HepG2 (cell line): ENCODE measurements around the gene TRIM54. TPM values are rescaled to one million over a fixed set of nuclear protein-coding genes. Genes with fewer than 3 reads are reported as not detected.

Source experiments
- AGO2 ChIP-seq: fragments of 200-400 bp; formaldehyde crosslinking; optimal IDR thresholded peaks from 2 replicates; pipeline ENCODE3; 2017; ENCODE audit warnings: mild to moderate bottlenecking, low read depth, low read length, moderate library complexity
- ARHGAP35 ChIP-seq: sonication (generic); formaldehyde crosslinking; IDR thresholded peaks from 2 replicates; pipeline ENCODE4 v1.9.0; 2022; ENCODE audit warnings: mild to moderate bottlenecking, inconsistent platforms, moderate library complexity, missing genetic modification reagents, borderline replicate concordance
- ATF2 ChIP-seq: sonication (generic); formaldehyde crosslinking; IDR thresholded peaks from 2 replicates; pipeline ENCODE4 v1.4.0; 2020; ENCODE audit warnings: missing genetic modification reagents
- CREM ChIP-seq, 2 experiments: sonication (generic) in 1 of 2; formaldehyde crosslinking in 1 of 2; IDR thresholded peaks; 2 replicates each; pipeline versions ENCODE4 v1.4.0 to v1.6.1; 2016 to 2020; ENCODE audit warnings: antibody characterized with exemption in 1 of 2, mild to moderate bottlenecking in 1 of 2, missing genetic modification reagents in 1 of 2
- ERF ChIP-seq: IDR thresholded peaks from 2 replicates; pipeline ENCODE4 v1.6.1; 2018; ENCODE audit warnings: missing biosample characterization, missing genetic modification reagents
- ETV5 ChIP-seq: IDR thresholded peaks from 2 replicates; pipeline ENCODE4 v1.6.1; 2018; ENCODE audit warnings: missing biosample characterization, missing genetic modification reagents, inconsistent platforms, borderline replicate concordance
- HIVEP1 ChIP-seq: sonication (generic); formaldehyde crosslinking; IDR thresholded peaks from 2 replicates; pipeline ENCODE4 v1.4.0; 2020; ENCODE audit warnings: mild to moderate bottlenecking, missing genetic modification reagents
- ISL2 ChIP-seq: sonication (generic); formaldehyde crosslinking; IDR thresholded peaks from 2 replicates; pipeline ENCODE4 v1.5.0; 2020; ENCODE audit warnings: missing genetic modification reagents
- MAFF ChIP-seq: IDR thresholded peaks from 2 replicates; pipeline ENCODE4 v1.6.1; 2011; ENCODE audit warnings: low read depth, low read length, improper control_type of control experiment
- MTF1 ChIP-seq: sonication (generic); formaldehyde crosslinking; IDR thresholded peaks from 2 replicates; pipeline ENCODE4 v1.5.0; 2020; ENCODE audit warnings: missing genetic modification reagents
- PAXIP1 ChIP-seq: sonication (generic); formaldehyde crosslinking; conservative IDR thresholded peaks from 2 replicates; pipeline ENCODE4 v1.4.0; 2020; ENCODE audit warnings: mild to moderate bottlenecking, missing genetic modification reagents, moderate library complexity
- ZFX ChIP-seq: sonication (generic); formaldehyde crosslinking; IDR thresholded peaks from 2 replicates; pipeline ENCODE4 v1.4.0; 2020; ENCODE audit warnings: mild to moderate bottlenecking, low read depth, missing genetic modification reagents, moderate library complexity
- ZHX2 ChIP-seq, 2 experiments: sonication (generic) in 1 of 2; formaldehyde crosslinking in 1 of 2; IDR thresholded peaks; 2 replicates each; pipeline versions ENCODE4 v1.6.1 to v1.9.0; 2014 to 2022; ENCODE audit warnings: antibody characterized with exemption in 1 of 2, borderline replicate concordance in 1 of 2, inconsistent platforms in 1 of 2, low read depth in 1 of 2, missing genetic modification reagents in 1 of 2
- ZNF205 ChIP-seq: IDR thresholded peaks from 2 replicates; pipeline ENCODE4 v1.6.1; 2018; ENCODE audit warnings: missing biosample characterization, missing genetic modification reagents
- ZNF589 ChIP-seq: sonication (generic); formaldehyde crosslinking; conservative IDR thresholded peaks from 2 replicates; pipeline ENCODE4 v1.8.0; 2022; ENCODE audit warnings: mild to moderate bottlenecking, moderate library complexity, missing genetic modification reagents
- polyA plus RNA-seq, 8 experiments: library from polyadenylated mRNA; depleted of rRNA in 3 of 8; stranded (reverse) in 7 of 8; unstranded in 1 of 8; fragments of >200 nt; fragmentation: Illumina TruSeq in 4 of 8; extraction: Trizol in 4 of 8; gene quantifications; 2 replicates each; pipeline versions ENCODE4 v1.2.1 to v1.2.3, GENCODE V29; 2011 to 2016; ENCODE audit warnings: low read depth in 4 of 8, missing spikeins in 1 of 8, mixed read lengths in 1 of 8; ENCODE audit not compliant: insufficient read depth in 1 of 8
- total RNA-seq, 5 experiments: library from RNA; depleted of rRNA; stranded (reverse); fragments of >200 nt; fragmentation: Illumina TruSeq; extraction: Trizol; gene quantifications; 2 replicates each; pipeline ENCODE4 v1.2.3, GENCODE V29; 2016; ENCODE audit warnings: low read depth in 1 of 5

The TRIM54 gene
- total and polyA plus RNA-seq, 2 of the 13 experiments (the other 11 are each of a cell fraction or from before 2014, with no cell fraction given): 0.07 to 0.13 TPM

- TF ChIP-seq ARHGAP35 (CRISPR knock-in tag): 0 out of 2 replicates have a peak, but pooled peaks have one; percentile 13
- peak; percentile 17; the same call in 1 of the 2 replicates for TF ChIP-seq PAXIP1 (CRISPR knock-in tag)
- TF ChIP-seq ERF: peak; percentile 0; the same call in 1 of the 2 replicates
- 0 out of 2 replicates have a peak, but pooled peaks have one; percentile 34 for TF ChIP-seq ISL2 (CRISPR knock-in tag)
- TF ChIP-seq ZNF205 (CRISPR knock-in tag): peak; percentile 66
- peak; percentile 86; the same call in 1 of the 2 replicates for TF ChIP-seq ETV5 (CRISPR knock-in tag)
- no peak for TF ChIP-seq MAFF
- no peak for TF ChIP-seq AGO2
- TF ChIP-seq MTF1 (CRISPR knock-in tag): no peak
- 0 out of 2 replicates have a peak, but pooled peaks have one; percentile 35 for TF ChIP-seq ZFX (CRISPR knock-in tag)
- 0 out of 2 replicates have a peak, but pooled peaks have one; percentile 36 for TF ChIP-seq CREM (IDR thresholded peaks at IDR 0.05)
- no peak for TF ChIP-seq CREM (CRISPR knock-in tag; IDR thresholded peaks at IDR 0.05)
- TF ChIP-seq HIVEP1: no peak
- TF ChIP-seq ATF2 (CRISPR knock-in tag): peak; percentile 58; the same call in 1 of the 2 replicates
- no peak for TF ChIP-seq ZHX2 (IDR thresholded peaks at IDR 0.05; ENCODE audit: low read depth)
- no peak for TF ChIP-seq ZHX2 (CRISPR knock-in tag; IDR thresholded peaks at IDR 0.05; ENCODE audit: borderline replicate concordance)
- TF ChIP-seq ZNF589 (CRISPR knock-in tag): no peak
Observed at GRCh38 chr2:27303093-27304025, 21.1 kb downstream of the TRIM54 start (continued).
